Esophagus (tissue), 2 donors: Measurements from ENCODE around the gene TCF7. TPM values are rescaled to one million over a fixed set of nuclear protein-coding genes. Genes with fewer than 3 reads are reported as not detected.
"Not testable (repeated sequence)": the region's sequence is repeated elsewhere in the genome, so short reads cannot be mapped to it uniquely, and the experiment has no call there.

Experiments used
- H3K27ac ChIP-seq, 2 donors: one replicate each; pipeline ENCODE4 v1.5.1; 2013; ENCODE audit warnings: low read depth in 2 of 2, mild to moderate bottlenecking in 2 of 2, inconsistent platforms in 1 of 2, low read length in 1 of 2, moderate library complexity in 1 of 2
- H3K27me3 ChIP-seq, 2 donors: one replicate each; pipeline ENCODE4 v1.6.1; 2013; ENCODE audit warnings: low read length in 2 of 2, control low read depth in 1 of 2, mild to moderate bottlenecking in 1 of 2; ENCODE audit not compliant: insufficient read depth in 2 of 2, control insufficient read depth in 1 of 2
- H3K36me3 ChIP-seq, 2 donors: one replicate each; pipeline ENCODE4 v1.6.1; 2013; ENCODE audit warnings: low read length in 1 of 2; ENCODE audit not compliant: control insufficient read depth in 2 of 2, insufficient read depth in 2 of 2
- H3K4me1 ChIP-seq, 2 donors: one replicate each; pipeline ENCODE4 v1.6.1; 2013; ENCODE audit warnings: low read length in 1 of 2; ENCODE audit not compliant: control insufficient read depth in 2 of 2, insufficient read depth in 2 of 2
- H3K4me3 ChIP-seq, 2 donors: one replicate each; pipeline ENCODE4 v1.5.1; 2013; ENCODE audit warnings: low read length in 2 of 2, mild to moderate bottlenecking in 2 of 2, low read depth in 1 of 2, moderate library complexity in 1 of 2
- H3K9me3 ChIP-seq, 2 donors: one replicate each; pipeline ENCODE4 v1.6.1; 2013; ENCODE audit warnings: mild to moderate bottlenecking in 2 of 2, low read depth in 1 of 2, low read length in 1 of 2, moderate library complexity in 1 of 2; ENCODE audit not compliant: control insufficient read depth in 2 of 2, insufficient read depth in 1 of 2
- WGBS, 2 donors: extraction: QIAGEN DNeasy Blood & Tissue Kit; methylation state at CpG; one replicate each; pipeline ENCODE4 v1.1.7; 2013; 5-methylcytosine and 5-hydroxymethylcytosine counted together
- polyA plus RNA-seq, 2 donors: library from polyadenylated mRNA; stranded (reverse); fragments of 200-250 nt; gene quantifications; one replicate each; pipeline ENCODE4 v1.2.3, GENCODE V29; 2013
- donor health status: healthy with polysubstance abuse.
- donor health status: Bipolar disorder and iron deficiency.

TCF7 gene
- polyA plus RNA-seq, 2 donors: 2.4 to 2.7 TPM

DNA sequence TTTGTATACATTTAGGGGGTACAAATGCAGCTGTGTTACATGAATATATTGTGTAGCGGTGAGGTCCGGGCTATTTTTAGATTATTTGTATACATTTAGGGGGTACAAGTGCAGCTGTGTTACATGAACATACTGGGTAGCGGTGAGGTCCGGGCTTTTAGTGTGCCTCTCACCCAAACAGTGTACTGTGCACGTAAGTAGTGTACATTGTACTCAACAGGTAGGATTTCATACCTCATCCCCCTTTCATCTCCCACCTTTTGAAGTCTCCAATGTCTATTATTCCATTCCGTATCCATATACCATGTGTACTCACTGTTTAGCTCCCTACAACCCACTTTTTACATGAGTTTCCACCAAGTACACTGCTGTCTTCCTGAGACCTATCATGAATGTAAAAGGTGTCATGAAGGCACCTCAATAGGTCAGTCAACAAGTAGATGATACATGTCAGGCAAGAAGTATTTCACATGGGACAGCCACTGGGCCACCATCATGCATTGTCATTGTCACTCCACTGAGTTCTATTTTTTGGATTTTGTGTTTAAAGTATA is 34.6 kb downstream of the TCF7 start:
- peaks cover 0 to 2% of the 10 kb centered on the region in 2 donors for H3K4me1 ChIP-seq
- 79 to 86% methylated on average over 6 of the region's 6 CpGs for WGBS, 2 donors

DNA sequence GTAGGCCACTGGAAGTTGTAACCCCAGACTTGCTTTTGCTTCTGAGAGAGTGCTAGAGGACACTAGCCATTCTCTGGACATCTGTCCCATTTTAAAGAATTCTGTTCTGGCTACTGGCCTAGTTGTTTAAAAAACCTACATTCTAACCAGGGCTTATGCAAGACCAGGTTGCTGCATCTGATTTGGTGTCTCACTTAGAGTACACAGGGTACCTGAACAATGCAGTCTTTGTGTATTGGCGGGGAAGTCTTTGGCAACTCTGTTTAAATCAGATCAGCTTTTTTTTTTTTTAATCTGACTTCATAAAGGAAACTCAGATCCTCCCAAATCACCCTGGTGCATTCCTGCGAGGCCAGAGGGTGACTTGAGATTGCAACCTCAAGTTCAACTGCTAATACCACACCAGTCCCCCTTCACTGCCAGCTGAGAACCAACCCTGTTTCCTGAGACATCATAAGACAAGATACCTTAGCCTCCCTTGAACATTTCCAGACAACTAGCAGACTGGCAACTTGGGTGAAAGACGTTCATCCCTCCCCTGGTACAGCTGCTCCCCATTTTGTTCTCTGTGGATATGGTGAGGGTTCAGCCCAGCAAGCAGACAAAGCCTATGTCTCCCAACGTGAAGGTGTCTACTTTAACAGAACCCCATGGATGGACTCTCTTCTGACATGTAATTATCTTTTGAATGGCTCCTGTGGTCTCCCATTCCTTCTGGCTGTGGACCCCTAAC is 35.3 kb downstream of the TCF7 start:
- no peak overlapping the region for H3K27ac ChIP-seq

More for the DNA sequence above, 34.6 kb downstream of the TCF7 start:
- H3K9me3 ChIP-seq: no peaks in the 10 kb centered on the region
- H3K27ac ChIP-seq: no peak overlapping the region
- H3K27me3 ChIP-seq: no peaks in the 10 kb centered on the region
- H3K36me3 ChIP-seq: peaks cover 18 to 28% of the 10 kb centered on the region in 2 donors
- no peak overlapping the region for H3K4me3 ChIP-seq

DNA sequence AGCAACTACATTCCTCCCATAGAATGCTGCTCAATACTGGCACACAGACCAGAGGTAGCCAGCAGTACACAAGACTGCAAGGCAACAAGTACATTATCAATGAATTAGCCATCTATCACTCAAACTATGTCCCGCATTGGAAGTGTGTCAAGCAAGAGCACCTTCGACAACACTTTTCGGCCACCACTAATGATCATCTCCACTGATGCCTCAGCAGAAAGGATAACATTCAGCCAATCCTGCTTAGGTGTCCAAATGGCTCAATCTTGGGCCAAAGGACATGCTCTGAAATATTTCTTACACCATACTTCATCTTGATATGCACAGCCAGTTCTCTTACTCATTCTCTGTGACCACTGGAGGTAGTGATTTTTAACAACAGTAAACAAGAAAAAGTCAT is 37.2 kb downstream of the TCF7 start:
- Histone ChIP-seq H3K27ac (peak overlapping the region in 1 of 2 donors; percentile 9), H3K4me1 (peaks cover 0 to 2% of the 10 kb centered on the region in 2 donors), H3K4me3 (no peak overlapping the region), H3K27me3 (no peaks in the 10 kb centered on the region), H3K9me3 (no peaks in the 10 kb centered on the region), H3K36me3 (peaks cover 11 to 13% of the 10 kb centered on the region in 2 donors)
- WGBS, 2 donors: 88 to 96% methylated on average over 3 of the region's 3 CpGs

More for the DNA sequence above, 35.3 kb downstream of the TCF7 start:
- WGBS, 2 donors: 50 to 65% methylated on average over 4 of the region's 4 CpGs
- no peaks in the 10 kb centered on the region for H3K9me3 ChIP-seq
- H3K27me3 ChIP-seq: no peaks in the 10 kb centered on the region
- no peak overlapping the region for H3K4me3 ChIP-seq
- H3K4me1 ChIP-seq: peaks cover 0 to 2% of the 10 kb centered on the region in 2 donors
- H3K36me3 ChIP-seq: peaks cover 18 to 23% of the 10 kb centered on the region in 2 donors

DNA sequence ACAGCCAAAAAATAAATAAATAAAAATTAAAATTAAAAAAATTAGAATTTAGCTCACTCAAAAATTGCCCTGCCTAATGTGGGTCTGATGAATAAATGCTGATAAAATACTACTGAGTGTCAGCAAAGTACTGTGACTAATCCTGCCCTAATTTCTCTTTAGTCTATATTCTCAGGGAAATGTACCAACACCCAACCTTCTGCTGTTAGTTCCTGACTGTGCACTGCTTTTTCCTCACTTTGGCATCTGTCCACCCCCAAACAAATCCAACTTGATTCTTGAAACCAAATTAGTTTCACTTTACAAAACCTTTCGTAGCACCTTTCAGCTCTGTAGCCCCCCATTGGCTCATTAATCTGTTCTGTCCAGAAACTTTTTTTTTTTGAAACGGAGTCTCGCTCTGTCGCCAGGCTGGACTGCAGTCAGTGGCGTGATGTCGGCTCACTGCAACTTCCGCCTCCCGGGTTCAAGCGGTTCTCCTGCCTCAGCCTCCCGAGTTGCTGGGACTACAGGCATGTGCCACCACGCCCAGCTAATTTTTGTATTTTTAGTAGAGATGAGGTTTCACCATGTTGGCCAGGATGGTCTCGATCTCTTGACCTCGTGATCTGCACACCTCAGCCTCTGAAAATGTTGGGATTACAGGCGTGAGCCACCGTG is 37.8 kb downstream of the TCF7 start:
- not testable (repeated sequence) for H3K4me1 ChIP-seq, H3K9me3 ChIP-seq, H3K27me3 ChIP-seq, H3K4me3 ChIP-seq, H3K27ac ChIP-seq
- 93 to 94% methylated on average over 15 of the region's 15 CpGs for WGBS, 2 donors
- H3K36me3 ChIP-seq: peaks cover 8 to 13% of the 10 kb centered on the region in 2 donors

DNA sequence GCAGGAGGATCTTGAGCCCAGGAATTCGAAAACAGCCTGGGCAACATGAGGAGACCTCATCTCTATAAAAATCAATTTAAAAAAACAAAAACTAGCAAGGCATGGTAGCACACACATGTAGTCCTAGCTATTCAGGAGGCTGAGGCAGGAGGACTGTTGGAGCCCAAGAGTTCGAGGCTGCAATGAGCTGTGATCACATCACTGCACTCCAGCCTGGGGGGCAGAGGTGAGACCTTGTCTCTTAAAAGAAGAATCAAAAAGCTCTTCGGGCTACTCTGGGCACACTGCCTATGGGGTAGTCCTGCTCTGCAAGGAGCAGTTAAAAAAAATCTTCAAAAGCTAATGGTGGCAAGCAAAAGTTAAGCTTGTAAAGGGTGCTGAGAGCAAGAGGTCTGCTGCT is 38.8 kb downstream of the TCF7 start:
- Histone ChIP-seq H3K27ac (no peak overlapping the region), H3K4me1 (peaks cover 0 to 2% of the 10 kb centered on the region in 2 donors), H3K4me3 (no peak overlapping the region), H3K27me3 (no peaks in the 10 kb centered on the region), H3K9me3 (no peaks in the 10 kb centered on the region), H3K36me3 (peaks cover 9 to 13% of the 10 kb centered on the region in 2 donors)
- 78 to 95% methylated on average over 3 of the region's 3 CpGs for WGBS, 2 donors

DNA sequence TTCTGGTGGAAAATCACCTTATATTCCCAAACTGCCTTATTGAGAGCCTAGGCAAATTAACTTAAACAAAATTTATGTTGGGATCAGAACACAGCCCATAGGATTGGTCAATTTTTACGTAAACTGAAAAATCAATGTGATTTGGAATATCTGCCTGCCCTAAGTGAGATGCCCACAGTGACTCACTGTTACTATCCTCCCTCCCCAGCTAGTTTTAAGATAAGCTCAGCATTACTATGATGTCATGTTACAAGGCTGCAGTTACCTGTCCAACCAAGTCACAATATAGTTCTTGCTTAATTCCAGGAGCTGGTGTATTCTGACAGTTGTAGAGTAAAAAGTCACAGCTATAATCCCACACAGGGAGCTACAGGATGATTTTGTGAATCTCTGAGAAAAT is 39.2 kb downstream of the TCF7 start:
- no peaks in the 10 kb centered on the region for H3K9me3 ChIP-seq
- peaks cover 10 to 13% of the 10 kb centered on the region in 2 donors for H3K36me3 ChIP-seq
- no peaks in the 10 kb centered on the region for H3K27me3 ChIP-seq
- H3K4me1 ChIP-seq: peaks cover 0 to 2% of the 10 kb centered on the region in 2 donors
- H3K4me3 ChIP-seq: no peak overlapping the region
- WGBS, 2 donors: 94 to 96% methylated on average over 1 of the region's 1 CpG
- H3K27ac ChIP-seq: no peak overlapping the region

DNA sequence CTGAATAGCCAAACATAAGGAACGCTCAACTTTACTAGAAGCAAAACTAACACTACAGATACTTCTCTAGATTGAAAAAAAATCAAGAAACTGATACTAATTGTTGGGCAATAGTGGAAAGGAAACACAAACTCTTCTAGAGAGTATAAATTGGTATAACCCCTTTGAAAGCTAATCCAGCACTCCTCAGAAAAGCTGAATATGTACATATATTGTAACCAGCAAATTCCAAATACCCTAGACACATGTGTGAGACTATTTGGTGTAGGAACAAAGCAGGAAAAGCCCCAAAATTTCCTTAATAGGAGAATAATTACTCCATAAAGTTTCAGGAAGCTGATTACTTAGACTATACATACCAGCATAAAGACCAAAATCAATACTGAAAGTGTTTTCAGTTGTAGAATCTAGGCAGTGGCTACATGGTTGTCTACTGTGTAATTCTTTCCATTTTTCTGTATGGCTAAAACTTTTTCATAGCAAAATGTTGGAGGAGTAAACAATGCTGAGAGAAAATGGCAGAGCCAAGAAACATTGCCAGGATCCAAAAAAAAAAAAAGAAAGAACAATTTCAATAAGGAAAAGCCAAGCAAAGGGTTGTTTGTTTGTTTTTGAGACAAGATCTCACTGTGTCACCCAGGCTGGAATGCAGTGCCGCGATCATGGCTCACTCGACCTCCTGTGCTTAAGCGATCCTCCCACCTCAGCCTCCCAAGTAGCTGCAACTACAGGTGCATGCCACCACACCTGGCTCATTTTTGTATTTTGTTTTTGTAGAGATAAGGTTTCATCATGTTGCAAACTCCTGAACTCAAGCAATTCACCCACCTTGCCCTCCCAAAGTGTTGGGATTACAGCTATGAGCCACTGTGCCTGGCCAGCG is 47.3 kb downstream of the TCF7 start:
- Histone ChIP-seq H3K27ac (no peak overlapping the region), H3K36me3 (peaks cover 5 to 6% of the 10 kb centered on the region in 2 donors), H3K4me3 (no peak overlapping the region), H3K4me1 (no peaks in the 10 kb centered on the region), H3K9me3 (no peaks in the 10 kb centered on the region), H3K27me3 (no peaks in the 10 kb centered on the region)
- WGBS, 2 donors: 87 to 98% methylated on average over 6 of the region's 6 CpGs

DNA sequence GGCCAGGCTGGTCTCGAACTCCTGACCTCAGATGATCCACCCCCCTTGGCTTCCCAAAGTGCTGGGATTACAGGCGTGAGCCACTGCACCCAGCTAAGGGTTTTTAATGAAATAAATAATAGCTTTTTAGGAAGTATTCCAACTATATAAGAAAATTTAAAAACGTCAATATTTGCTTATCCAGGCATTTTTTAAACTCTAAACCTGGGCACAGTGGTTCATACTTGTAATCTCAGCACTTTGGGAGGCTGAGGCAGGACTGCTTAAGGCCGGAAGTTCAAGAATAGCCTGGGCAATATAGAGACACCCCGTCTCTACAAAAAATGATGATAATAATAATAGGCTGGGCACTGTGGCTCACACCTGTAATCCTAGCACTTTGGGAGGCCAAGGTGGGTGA is 48.1 kb downstream of the TCF7 start:
- no peak overlapping the region for H3K4me3 ChIP-seq
- peaks cover 5 to 6% of the 10 kb centered on the region in 2 donors for H3K36me3 ChIP-seq
- no peaks in the 10 kb centered on the region for H3K4me1 ChIP-seq
- no peaks in the 10 kb centered on the region for H3K27me3 ChIP-seq
- H3K27ac ChIP-seq: no peak overlapping the region
- no peaks in the 10 kb centered on the region for H3K9me3 ChIP-seq
- WGBS, 2 donors: 96% methylated on average over 5 of the region's 5 CpGs

DNA sequence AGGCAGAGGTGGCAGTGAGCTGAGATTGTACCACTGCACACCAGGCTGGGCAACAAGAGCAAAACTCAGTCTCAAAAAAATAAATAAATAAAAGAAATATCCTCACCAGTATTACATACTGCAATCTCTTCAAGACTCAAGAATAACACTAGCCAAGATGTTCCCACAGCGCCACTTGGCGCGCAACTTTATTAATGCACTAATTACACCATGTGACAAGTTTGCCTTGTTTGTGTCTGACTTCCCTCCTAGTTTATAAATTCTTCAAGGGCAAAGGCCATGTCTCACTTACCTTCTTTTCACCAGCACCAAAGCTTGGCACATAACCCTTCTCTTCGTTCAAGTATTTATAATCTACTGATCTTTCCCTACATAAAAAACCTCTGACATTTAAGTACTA is 57.5 kb downstream of the TCF7 start:
- Histone ChIP-seq H3K36me3 (peaks cover 3 to 4% of the 10 kb centered on the region in 2 donors), H3K9me3 (no peaks in the 10 kb centered on the region), H3K4me3 (no peak overlapping the region), H3K27me3 (no peaks in the 10 kb centered on the region), H3K4me1 (no peaks in the 10 kb centered on the region), H3K27ac (no peak overlapping the region)
- WGBS, 2 donors: 84 to 93% methylated on average over 4 of the region's 4 CpGs
